ENCODE results near the gene PAQR5.
"Not testable (repeated sequence)": the region's sequence is repeated elsewhere in the genome, so short reads cannot be mapped to it uniquely, and the experiment has no call there.

Gene PAQR5

DNA sequence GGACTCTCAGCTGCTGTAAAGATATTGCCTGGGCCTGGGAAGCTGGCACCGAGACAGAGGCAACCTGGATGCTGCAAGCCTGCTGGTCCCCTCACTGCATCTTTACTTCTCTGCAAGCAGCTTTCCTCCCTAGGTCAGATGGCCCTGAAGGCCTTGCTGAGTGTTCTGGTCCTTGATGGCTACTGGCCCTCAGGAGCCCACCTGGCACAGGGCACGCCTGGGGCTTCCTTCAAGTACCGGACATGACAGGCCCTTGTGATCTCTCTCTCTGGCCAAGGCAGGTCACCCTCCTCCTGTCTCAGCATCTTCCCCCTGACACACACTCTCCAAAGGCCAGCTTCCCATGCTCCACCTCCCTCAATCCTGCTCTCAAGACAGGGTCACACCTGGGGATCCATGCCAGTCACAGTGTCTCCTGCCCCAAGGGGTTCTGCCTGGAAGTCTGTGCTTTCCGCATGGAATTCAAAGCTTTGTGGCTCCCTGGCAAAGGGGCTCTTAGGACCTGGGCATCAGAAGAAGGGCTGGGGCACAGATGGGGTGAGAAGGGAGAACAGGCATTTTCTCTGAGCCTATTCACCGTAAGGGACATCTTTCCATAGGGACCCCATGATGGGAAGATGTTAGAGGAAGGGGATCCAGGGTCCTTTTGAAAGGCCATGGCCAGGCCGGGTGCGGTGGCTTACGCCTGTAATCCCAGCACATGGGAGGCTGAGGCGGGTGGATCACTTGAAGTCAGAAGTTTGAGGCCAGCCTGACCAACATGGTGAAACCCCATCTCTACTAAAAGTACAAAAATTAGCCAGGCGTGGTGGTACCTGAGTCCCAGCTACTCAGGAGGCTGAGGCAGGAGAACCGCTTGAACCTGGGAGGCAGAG lies 4.7 kb upstream of the PAQR5 start:
- no peak for DNase-seq

DNA sequence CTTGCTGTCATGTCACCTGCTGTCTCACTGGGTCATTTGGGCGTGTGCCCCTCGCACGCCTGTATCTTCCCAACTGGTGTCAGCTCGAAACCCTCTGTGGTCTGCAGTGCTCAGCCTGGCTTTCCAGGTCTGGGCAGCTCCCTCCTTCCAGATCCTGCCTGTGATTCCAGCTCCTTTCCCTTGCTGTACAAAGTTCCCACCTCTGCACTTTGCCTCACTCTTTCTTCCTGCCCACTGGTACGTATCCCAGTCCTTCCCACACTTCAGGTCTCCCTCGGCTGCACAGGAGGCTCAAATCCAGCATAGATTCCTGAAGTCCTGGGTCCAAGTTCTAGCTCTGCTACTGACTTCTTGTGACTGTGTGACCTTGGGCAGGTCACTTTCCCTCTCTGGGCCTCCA lies 2.1 kb upstream of the PAQR5 start:
- no peak for DNase-seq

DNA sequence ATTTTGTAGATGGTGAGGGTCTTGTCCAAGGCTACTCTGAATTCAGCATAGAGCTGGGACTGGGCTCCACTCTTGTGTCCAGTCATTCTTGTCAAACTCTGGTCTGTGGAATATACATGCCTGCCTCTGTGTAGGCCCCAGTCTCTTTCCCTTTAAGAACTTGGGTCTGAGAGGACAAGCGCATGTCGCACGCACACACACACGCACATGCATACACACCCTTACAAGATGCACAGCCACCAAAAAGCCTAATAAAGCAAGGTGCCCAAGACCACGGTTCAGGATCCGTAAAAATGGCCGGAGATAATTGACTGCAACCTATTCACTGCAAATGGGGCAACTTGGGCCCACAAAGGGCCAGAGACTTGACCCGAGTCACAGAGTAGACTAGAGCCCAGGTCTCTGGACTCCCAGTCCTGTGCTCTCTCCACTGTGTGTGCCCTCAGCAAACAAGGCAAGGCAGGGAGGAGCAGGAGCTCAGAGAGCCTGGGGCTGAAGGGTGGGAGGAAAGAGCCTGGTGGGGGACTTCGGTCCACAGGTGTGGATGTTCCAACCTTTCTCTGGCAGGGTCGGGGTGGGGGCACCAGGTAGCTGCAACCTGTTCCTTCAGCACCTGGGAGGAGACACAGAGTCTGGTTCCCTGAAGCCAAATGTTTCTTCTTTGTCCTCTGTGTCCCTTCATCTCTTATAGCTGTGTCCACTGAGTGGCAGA lies 914 bp upstream of the PAQR5 start:
- DNase-seq, result no peak

DNA sequence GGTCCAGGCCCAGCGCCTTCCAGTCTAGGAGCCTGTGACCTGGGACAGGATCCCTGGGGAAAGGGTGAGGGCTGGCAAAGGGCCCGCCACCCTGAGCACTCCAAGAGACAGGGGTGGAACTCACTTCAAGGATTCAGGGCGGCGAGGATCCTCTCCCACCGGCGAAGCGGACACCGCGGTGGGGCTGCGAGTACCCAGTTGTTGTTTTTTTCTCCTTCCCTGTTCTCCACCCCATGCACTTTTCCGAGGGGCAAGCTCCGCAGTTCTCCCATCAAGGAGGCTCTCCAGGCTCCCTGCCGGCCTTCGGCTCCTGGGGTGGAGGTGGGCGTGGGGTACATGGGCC lies 387 bp upstream of the PAQR5 start:
- DNase-seq, result no peak

DNA sequence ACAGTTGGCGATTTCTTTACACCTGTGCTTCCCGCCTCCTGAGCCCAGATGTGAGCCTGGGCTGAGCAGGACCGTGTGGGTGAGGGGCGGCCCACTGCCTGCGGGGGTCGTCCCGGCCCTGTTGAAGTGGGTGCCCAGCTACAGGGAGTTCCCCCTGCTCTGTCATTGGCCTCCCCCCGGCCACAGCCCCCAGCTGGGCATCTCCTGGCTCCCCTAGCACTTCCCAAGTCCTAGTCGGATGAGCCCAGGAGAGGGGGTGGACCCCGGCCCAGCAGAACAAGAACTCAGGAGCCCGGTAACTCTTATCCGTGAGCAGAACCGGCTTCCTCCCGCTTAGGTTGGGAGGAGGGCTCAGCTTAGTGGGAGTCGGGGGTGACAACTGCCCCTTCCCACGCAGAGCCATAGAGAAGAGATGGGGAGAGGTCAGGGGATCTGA lies 757 bp downstream of the PAQR5 start:
- DNase-seq, result no peak

DNA sequence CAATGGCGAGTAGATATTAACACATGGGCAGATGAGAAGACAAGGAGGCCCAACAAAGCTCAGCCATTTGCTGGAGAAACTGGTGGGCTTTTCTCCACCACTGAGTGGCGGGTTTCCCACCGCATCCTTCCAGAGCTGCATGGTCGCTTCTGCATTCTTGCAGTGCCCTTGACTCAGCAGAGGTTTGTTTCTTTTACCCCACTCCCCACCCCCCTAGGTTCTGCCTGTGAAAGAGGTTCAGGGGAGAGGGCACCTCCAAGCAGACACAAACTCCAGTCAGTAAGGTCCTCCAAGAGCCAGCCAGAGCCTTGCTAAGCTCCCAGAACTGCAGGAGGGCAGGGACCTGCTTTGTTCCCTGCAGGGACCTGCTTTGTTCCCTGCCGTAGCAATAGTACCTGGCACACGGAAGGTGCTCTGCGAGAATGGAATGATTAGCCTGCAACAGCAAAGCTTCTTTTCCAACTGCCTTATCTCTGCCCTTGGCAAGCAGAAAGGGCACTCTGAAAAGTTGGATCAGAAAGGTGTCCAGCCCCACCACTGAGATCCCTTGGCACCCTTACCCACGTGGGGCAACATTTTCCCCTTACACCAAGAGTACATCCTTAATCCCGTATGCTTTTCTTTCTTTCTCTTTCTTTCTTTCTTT lies 1.4 kb downstream of the PAQR5 start:
- DNase-seq, result no peak

DNA sequence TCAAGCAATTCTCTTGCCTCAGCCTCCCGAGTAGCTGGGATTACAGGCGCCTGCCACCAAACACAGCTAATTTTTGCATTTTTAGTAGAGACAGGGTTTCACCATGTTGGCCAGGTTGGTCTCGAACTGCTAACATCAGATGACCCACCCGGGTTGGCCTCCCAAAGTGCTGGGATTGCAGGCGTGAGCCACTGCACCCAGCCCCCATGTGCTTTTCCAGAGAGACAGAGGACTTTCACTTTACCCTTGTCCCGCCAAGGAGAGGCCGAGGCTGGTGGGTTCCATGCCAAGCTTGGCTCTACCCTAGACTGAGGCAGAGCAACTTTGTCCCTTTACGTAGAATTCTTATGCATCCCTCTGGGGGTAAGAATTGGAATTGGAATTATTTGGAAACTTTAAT lies 2.4 kb downstream of the PAQR5 start:
- not testable (repeated sequence) for DNase-seq

DNA sequence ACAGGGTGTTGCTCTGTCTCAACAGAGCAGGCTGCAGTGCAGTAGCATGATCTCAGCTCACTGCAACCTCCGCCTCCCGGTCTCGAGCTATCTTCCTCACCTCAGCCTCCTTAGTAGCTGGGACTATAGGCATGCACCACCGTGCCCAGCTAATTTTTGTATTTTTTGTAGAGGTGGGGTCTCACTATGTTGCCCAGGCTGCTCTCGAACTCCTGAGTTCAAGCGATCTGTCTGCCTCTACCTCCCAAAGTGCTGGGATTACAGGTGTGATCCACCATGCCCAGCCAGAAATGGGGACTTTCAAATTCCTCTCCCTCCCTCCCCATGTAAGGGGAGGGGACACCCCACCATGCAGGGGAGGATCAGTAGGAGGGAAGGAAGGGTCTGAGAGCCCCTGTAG lies 3.4 kb downstream of the PAQR5 start:
- not testable (repeated sequence) for DNase-seq

DNA sequence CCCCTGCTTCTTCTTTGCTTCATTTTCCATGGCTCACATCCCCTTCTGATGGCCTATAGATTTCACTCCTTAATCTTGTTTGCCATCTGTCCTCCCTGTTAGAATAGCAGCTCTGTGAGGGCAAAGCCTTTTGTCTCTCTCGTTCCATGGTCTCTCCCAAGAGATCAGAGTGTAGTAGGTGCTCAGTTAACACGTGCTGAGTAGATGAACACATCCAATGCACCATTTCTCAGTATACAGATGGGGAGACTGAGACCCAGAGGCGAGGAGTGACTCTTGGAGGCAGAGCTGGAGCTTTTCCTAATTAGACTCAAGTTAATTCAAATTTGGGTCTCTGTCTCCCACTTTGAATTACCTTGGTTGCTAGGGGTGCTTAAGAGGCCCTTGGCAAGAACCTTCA lies 4.2 kb downstream of the PAQR5 start:
- no peak for DNase-seq

DNA sequence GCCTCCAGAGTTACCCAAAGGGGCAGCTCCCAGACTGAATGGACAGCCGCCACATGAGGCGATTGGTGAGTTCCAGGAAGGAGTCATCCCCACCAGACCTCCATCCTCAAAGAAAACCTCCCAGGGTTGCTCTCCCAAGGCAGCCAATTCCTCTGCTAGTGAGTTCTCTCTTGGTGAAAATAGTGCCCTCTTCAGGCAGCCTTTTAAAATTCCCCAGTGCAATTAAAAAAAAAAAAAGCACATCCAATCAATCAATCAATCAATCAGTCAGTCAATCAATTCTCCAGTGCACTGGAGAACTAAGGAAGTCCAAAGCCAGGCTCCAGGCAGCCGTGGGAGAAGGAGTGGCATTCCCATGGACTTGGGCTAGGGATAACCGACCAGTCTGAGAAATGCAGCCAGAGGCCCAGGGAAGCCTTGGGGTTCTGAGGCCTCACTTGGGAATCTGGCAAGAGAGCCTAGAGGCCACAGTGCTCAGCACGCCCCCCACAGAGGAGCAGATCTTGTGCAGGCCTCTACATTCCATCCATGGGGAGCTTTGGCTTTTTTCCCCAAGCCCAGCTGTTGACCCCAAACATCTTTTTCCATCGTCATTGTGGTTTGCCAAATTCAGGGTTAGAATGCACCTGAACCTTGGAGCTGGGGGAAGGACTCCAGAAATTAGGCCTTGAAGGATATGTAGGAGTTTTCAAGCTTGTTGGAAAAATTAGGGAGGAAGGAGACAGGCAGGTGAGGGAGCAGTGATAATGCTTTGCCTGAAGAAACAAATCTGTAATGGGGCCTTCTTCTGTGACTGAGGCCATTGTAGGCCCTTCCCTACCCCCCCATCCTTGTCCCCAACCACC lies 4.8 kb downstream of the PAQR5 start:
- DNase-seq, result no peak

DNA sequence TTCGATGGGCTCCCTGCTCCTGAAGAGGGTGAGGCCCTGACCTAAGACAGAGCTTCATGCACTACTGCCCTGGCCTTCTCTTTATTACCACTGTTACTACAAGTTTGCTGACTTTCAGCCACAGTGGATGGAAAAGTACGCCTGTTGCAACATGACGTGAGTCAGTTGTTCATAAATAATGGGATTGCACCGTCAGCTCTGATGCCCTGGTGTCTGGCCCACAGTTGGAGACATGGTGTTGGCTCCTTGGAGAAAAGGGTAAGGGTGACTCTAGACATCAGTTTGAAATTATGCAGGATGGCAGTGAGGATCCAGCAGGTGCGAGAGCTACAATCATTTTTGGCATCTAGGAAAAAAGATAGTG lies 5.5 kb downstream of the PAQR5 start:
- no peak for DNase-seq

DNA sequence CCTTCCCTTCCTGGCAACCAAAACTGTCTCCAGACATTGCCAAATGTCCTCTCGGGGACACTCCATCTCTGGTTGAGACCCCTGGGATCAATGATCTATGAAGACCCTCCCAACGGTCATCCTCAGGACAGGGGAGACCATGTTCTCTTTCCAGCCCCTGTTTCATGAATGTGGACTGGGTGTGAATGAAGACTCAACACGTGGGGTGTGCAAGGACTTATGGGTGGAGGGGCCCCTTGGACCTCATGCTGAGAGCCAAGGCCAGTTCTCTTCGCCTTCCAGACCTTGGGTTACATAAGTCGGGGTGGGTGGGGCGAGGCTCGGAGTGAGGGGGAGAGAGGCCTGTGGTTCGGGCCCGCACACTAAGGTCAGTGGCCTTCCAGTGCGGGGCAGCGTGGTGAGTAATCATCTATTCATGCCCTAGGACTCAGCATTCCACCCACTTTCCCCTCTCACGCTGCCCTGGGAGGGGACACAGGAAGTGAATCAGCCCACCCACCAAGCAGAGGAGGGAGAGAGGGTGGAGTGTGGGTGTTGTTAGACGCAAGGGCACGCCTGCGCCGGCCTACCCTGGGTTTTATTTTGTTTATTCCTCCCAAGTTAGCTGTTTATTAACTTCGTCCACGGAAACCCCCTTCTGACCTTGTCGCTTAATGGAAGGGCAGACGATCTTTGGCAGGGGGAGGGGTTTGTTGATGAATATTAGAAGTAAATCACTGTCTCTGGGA lies 6.7 kb downstream of the PAQR5 start:
- DNase-seq, result no peak

DNA sequence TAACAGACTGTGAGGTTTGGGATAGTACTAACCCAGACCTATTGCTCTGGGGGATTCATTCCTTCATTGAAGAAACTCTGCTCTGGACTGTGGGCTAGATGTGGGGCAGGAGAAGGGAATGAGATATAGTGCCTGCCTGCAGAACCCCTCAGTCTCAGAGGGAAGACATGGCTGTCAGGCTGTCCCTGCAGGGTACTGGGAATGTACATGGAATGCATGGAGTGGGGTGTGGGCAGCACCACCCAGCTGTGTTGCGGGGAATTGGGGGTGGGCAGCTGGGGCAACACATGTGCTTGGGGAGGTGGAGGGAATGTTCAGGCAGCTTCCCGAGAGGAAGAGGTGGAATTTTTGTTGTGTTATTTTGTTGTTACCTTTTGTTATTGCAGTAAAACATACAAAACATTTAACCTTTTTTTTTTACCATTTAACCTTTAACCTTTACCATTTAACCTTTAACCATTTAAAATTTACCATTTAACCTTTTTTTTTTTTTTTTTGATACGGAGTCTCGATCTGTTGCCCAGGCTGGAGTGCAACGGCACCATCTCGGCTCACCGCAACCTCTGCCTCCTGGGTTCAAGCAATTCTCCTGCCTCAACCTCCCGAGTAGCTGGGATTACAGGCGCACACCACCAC lies 7.3 kb downstream of the PAQR5 start:
- no peak for DNase-seq

DNA sequence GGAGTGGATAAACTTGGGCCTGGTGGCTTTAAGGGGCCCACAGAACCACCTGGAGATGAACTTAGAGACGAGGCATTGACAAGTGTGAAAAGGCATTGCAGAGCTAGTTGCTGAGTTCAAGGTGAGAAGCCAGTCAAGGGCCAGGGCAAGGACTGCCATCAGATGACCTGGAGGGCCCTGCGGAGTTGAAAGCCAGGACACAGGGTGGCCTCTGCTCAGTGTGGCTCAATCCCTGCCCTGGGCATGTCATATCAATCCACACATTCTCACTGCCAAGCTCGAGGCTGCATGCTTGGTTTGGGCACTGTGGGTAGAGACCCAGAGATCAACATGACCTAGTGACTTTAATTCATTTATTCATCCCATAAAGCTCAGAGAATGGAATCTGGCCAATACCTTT lies 9.2 kb downstream of the PAQR5 start:
- no peak for DNase-seq

DNA sequence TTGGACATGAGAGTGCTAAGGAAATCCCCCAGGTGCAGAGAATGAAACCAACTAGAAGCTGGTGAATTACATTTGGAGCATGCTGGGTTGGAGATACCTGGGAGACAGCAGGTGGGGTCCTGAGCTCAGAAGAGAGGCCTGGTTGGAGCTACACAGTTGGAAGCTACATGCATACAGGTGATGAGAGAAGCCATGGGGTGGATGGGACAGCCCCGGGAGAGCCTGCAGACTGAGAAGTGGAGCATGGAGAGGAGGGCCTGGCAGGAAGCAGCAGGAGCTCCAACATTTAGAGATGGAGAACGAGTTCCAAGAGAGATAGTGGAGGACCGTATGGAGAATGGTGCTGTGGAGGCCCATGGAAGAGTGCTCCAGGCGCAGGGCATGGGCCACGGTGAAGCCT lies 10.2 kb downstream of the PAQR5 start:
- no peak for DNase-seq

DNA sequence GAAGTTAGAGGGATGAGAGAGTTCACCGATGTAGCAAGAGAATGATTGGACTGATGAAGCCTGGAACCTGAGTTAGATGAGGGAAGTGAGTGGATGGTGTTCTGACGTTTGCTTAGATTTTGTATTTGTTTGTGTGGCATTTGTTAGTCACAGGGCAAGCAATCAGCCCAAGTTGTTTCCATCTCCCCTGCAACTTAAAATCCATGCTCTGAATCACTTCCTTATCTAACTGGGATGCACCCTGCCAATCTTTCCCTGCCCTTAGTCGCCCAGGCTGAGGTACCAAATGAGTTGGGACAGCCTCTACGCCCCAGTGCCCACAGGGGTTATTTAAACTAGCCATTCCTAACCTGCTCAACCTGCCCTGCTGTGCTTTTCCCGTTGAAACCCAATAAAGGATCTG lies 12.6 kb downstream of the PAQR5 start:
- DNase-seq, result no peak

DNA sequence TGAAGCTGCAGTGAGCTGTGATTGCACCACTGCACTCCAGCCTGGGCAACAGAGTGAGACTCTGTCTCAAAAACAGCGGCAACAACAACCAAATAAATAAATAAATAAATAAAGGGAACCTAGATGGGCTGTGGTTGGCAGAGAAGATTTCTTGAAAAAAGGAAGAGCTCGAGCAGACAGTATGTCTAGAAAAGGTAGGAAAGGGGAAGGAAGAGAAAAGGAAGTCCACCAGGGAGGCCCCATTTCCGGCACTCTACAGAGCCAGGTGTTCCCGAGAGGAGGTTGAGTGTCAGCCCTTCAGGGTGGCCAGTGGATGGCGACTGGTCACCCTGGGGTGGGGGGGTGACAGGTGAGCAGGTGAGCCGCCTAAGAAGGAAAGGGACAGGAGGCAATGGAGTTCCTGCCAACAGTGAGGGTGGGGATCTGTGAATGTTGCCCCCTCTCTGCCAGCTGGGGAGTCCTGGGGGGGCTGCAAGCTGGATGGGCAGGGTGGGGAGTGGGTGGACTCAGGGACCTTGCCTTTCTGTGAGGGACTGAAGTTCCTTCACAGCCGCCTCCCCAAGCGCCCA lies 14.8 kb downstream of the PAQR5 start:
- no peak for DNase-seq

DNA sequence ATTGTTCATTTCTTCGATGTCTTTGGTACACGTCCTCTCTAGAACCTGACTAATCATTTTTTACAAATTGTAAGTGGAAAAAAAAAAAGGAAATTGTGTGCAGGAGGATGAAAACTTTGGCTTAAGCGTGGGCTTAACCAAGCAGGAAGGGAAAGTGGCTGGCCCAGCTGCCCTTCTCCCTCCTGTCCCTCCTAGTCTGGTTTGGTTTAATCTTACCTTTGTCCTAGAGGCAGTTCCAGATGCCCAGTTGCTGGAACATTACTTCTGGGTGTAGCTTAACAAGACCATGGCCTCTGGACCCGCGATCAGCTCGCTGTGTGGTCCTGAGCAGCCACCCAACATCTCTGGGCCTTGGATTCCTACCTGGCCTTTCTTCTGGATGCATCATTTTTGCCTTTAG lies 15.4 kb downstream of the PAQR5 start:
- no peak for DNase-seq

DNA sequence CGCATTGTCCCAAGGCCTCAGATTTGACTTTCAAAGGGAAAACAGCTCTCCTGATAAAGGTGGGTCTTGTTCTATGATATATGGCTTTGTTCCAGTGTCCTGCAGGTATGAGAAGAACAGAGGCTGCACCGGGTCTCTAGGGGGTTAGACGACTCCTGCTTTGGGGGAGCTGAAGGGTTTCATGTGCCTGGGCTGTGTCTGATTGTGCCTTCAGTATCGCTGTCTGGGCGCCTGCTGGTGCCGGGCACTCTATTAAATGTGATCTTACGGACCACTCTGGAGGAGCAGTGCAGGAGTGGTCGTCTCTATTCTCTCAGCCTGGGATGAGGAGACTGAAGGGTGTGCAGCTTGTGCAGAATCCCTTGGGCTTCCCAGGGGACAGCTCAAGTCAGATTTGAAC lies 16.0 kb downstream of the PAQR5 start:
- no peak for DNase-seq

DNA sequence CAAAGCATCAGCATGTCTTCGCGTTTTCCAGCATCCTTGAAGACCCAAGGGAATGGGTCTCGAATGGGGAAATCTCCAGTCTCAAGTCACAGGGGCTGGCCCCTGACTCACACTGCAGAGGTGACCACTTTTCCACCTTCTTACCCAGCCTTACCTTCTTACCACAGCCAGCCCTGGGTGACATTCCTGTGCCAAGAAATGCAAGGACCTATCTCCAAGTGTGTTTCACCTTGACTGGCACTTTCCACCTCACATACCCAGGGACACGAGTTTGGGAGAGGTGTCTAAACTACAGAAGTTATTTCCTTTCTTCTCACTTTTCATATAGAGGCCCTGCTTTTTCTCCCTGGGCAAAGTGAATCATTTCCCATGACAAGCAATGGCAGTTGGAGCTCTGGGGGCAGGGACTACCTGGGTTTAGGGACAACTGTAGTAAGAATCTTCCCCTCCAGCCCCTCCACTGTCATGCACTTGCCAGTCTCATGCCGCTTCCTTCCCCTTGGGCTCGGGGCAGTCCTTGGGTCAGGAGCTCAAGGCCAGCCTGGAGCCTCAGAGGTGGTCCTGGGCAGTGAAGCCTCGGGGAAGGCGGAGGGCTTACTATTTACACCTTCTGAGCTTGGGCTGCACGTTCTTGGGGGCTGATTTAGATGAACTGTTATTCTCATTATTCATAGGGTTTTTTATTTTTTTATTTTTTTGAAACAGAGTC lies 16.8 kb downstream of the PAQR5 start:
- DNase-seq, result no peak

DNA sequence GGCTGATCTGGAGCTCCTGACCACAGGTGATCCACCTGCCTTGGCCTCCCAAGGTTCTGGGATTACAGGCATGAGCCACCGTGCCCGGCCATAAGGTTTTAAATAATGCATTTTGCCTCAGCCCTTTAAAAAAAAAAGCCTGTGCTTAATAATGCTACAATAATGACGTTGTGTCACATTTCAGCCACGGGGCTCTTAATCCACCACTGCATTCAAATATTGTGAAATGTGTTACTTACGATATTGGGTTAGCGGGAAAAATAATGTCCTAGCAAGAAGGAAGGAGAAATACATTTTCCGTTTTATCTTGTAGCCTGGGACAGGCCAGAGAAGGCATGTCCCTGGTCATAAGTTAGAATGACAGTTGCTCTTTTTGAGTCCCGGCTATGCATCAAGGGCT lies 17.6 kb downstream of the PAQR5 start:
- no peak for DNase-seq
